ENCODE data around the gene STX8. TPM values are rescaled to one million over a fixed set of nuclear protein-coding genes. Genes with fewer than 3 reads are reported as not detected.
"Not testable (repeated sequence)": the region's sequence is repeated elsewhere in the genome, so short reads cannot be mapped to it uniquely, and the experiment has no call there.

STX8 gene
- total RNA-seq, 1 donor from 2014 or later, result 57.8 TPM

DNA sequence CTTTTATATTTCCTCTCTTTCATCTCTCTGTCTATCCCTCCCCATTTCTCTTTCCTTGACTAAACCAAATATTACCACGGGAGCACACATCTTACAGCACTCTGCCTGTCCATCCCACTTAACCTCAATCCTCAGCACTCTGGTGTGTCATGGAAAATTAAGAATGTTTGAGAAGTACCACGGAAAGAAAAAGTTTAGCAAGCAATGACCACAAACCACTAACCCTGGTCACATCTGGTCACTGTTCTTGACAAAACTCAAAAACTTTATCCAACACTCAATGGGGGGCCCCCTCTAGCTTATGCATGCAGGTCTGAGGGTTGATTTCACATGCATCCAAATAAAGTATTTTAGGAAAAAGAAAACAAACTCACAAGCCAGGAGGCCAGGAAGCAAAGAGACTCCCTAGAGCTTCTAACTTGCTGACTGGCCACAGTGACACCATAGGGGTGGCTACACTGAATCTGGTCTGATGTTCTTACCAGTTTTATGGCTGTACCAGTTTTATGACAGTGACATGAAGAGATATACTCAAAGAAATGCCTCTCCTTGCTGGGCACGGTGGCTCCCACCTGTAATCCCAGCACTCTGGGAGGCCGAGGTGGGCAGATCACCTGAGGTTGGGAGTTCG is 229.2 kb downstream of the STX8 start:
- no peak for DNase-seq (ENCODE audit: low read depth)
- TF ChIP-seq, protein P1, sequence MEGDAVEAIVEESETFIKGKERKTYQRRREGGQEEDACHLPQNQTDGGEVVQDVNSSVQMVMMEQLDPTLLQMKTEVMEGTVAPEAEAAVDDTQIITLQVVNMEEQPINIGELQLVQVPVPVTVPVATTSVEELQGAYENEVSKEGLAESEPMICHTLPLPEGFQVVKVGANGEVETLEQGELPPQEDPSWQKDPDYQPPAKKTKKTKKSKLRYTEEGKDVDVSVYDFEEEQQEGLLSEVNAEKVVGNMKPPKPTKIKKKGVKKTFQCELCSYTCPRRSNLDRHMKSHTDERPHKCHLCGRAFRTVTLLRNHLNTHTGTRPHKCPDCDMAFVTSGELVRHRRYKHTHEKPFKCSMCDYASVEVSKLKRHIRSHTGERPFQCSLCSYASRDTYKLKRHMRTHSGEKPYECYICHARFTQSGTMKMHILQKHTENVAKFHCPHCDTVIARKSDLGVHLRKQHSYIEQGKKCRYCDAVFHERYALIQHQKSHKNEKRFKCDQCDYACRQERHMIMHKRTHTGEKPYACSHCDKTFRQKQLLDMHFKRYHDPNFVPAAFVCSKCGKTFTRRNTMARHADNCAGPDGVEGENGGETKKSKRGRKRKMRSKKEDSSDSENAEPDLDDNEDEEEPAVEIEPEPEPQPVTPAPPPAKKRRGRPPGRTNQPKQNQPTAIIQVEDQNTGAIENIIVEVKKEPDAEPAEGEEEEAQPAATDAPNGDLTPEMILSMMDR (conservative IDR thresholded peaks at IDR 0.05; ENCODE audit: low read depth, low read length), result no peak
- H3K4me3 ChIP-seq (ENCODE audit: low read depth, low read length), result no peak overlapping the region

GRCh38 chr17:9343516-9343915 is 232.1 kb downstream of the STX8 start:
- no peak overlapping the region for H3K4me3 ChIP-seq (ENCODE audit: low read depth, low read length)
- TF ChIP-seq, protein P1 (conservative IDR thresholded peaks at IDR 0.05; ENCODE audit: low read depth, low read length), result no peak
- DNase-seq (ENCODE audit: low read depth), result no peak

- TF ChIP-seq, protein P1 (conservative IDR thresholded peaks at IDR 0.05; ENCODE audit: low read depth, low read length), result no peak
- no peak overlapping the region for H3K4me3 ChIP-seq (ENCODE audit: low read depth, low read length)
- no peak for DNase-seq (ENCODE audit: low read depth)
Measured at GRCh38 chr17:9342225-9342624, 233.4 kb downstream of the STX8 start.

DNA sequence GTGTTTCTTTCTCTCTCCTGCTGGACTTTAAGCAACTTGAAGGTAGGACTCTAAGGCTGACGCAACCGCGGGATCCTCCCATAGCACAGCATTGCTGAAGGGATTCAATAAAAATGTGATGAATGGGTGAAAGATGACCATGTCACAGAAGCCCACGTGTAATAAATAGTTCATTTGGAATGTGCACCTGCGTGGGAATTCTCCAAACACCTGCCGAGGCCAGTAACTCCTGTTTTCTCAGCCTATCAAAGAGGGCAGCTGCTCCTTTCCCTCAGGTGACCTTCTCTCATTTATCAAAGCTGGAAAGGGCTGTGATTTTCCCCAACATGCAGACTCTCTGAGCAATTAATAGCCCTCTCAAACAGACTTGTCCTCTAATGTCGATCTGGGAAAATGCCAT is 235.7 kb downstream of the STX8 start:
- H3K4me3 ChIP-seq (ENCODE audit: low read depth, low read length), result no peak overlapping the region
- TF ChIP-seq, protein P1 (conservative IDR thresholded peaks at IDR 0.05; ENCODE audit: low read depth, low read length), result no peak
- no peak for DNase-seq (ENCODE audit: low read depth)

GRCh38 chr17:9339482-9339881 is 236.1 kb downstream of the STX8 start:
- H3K4me3 ChIP-seq (ENCODE audit: low read depth, low read length); DNase-seq (ENCODE audit: low read depth): not testable (repeated sequence)

DNA sequence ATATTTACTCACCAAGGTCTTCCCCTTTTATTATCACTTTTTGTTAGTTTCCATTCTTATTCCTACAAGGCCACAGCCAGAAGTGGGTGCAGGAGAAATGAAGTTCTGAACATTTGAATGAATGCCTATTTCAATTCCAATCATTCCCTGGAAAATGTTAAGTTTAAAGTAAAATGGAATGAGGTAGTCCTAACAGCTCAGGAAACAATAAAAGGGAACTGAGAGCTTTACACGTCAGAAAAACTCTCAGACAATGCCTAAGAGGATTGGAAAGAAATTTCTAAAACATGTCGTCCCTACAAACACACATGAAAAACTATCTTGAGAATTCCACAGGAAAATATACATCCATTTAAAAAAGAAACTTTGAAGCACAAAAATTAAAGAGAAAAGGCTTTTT is 238.8 kb downstream of the STX8 start:
- TF ChIP-seq, protein P1 (conservative IDR thresholded peaks at IDR 0.05; ENCODE audit: low read depth, low read length), result no peak
- H3K4me3 ChIP-seq (ENCODE audit: low read depth, low read length), result no peak overlapping the region
- no peak for DNase-seq (ENCODE audit: low read depth)

DNA sequence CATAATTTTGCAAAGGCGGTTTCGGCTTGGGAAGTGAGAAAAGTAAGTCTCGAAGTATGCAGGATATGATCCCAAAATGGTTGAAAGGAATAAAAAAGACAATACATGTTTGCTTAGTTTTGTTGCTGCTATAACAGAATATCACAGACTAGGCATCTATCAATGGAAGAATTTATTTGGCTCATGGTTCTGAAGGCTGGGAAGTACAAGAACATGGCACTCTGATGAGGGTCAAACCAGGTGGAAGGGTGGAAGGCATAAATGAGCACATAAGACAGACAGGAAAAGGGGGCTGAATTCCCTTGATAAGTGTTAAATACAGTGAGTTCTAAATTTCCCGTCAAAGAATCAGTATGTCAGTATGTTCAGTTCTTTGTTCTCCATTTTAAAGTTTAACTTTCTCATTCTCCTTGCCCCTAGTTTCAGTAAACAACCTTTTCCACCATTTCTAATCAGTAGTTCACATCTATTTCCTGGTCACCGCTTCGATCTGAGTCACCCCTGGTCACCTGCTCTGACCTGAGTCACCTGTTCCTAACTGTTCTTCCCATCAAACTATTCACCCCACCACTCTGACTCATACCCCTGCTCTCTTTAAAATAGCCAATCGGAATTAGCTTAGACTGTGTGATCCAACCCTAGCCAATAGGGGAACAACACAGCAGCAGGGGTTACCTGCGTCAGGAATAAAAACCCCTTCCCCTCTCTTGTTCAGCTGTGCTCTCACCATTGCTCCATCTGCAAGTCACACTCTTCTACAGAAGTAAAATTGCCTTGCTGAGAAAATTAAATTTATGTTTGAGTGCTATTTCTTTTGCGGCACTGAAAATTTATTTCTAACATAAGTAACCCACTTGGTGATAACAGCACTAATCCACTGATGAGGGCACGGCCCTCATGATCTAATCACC is 240.8 kb downstream of the STX8 start:
- no peak for DNase-seq (ENCODE audit: low read depth)
- no peak overlapping the region for H3K4me3 ChIP-seq (ENCODE audit: low read depth, low read length)
- TF ChIP-seq, protein P1 (conservative IDR thresholded peaks at IDR 0.05; ENCODE audit: low read depth, low read length), result no peak

Measured in epithelial cell of proximal tubule (primary cell).